ENCODE results near the gene CEP170B.
"Not testable (repeated sequence)": the region's sequence is repeated elsewhere in the genome, so short reads cannot be mapped to it uniquely, and the experiment has no call there.

CEP170B gene

GRCh38 chr14:104944436-104945205 is 79.6 kb downstream of the CEP170B start:
- DNase-seq (ENCODE audit: low read depth in 3 of 3), result not testable (repeated sequence)

DNA sequence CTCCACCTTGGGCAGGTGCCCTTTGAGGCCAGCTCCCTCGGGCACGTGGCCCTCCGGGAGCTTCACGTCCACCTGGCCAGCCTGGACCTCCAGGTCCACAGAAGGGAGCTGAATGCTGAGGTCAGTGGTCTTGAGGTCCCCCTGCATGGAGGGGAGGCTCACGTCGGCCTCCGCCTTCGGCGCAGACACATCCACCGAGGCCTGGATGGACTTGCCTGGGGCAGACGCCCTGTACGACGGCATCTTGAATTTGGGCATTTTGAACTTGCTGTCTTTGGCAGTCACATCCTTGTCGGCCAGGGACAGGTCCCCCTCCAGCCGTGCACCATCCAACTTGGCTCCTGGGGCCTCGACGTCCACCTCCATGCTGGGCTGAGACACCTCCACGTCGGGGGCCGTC is 80.2 kb downstream of the CEP170B start:
- DNase-seq (ENCODE audit: low read depth in 3 of 3), result not testable (repeated sequence)

Data from stimulated activated CD4-positive, alpha-beta T cell treated with anti-CD3 and anti-CD28 coated beads, TNF-alpha, amount 100 ng/mL, for 4 hours (primary cell).